Urinary bladder (tissue), 4 donors: ENCODE results near the gene GNAZ. TPM values are rescaled to one million over a fixed set of nuclear protein-coding genes. Genes with fewer than 3 reads are reported as not detected.

Experiments used
- DNase-seq: peaks from one replicate; pipeline ENCODE4 v3.0.0-alpha.2; 2015; ENCODE audit errors: extremely low spot score
- H3K27ac ChIP-seq: one replicate; pipeline ENCODE4 v1.5.1; 2013; ENCODE audit warnings: low read depth, mild to moderate bottlenecking, moderate library complexity
- H3K36me3 ChIP-seq: one replicate; pipeline ENCODE4 v1.6.1; 2013; ENCODE audit warnings: mild to moderate bottlenecking, moderate library complexity; ENCODE audit not compliant: insufficient read depth
- H3K4me1 ChIP-seq: one replicate; pipeline ENCODE4 v1.6.1; 2013; ENCODE audit warnings: mild to moderate bottlenecking, moderate library complexity; ENCODE audit not compliant: insufficient read depth
- H3K4me3 ChIP-seq: one replicate; pipeline ENCODE4 v1.5.1; 2013; ENCODE audit warnings: low read depth, low read length
- WGBS: extraction: QIAGEN DNeasy Blood & Tissue Kit; methylation state at CpG from one replicate; pipeline ENCODE4 v1.1.7; 2013; 5-methylcytosine and 5-hydroxymethylcytosine counted together
- polyA plus RNA-seq: library from polyadenylated mRNA; stranded (reverse); fragments of 200-250 nt; gene quantifications from one replicate; pipeline ENCODE4 v1.2.3, GENCODE V29; 2013
- total RNA-seq: library from RNA; depleted of rRNA; stranded (reverse); fragments of >200 nt; gene quantifications from one replicate; pipeline ENCODE4 v1.2.3, GENCODE V29; 2014
- donor health status: healthy with polysubstance abuse.
- donor health status: healthy.

GNAZ gene
- total and polyA plus RNA-seq, 2 donors, result 5.4 to 12.2 TPM

DNA sequence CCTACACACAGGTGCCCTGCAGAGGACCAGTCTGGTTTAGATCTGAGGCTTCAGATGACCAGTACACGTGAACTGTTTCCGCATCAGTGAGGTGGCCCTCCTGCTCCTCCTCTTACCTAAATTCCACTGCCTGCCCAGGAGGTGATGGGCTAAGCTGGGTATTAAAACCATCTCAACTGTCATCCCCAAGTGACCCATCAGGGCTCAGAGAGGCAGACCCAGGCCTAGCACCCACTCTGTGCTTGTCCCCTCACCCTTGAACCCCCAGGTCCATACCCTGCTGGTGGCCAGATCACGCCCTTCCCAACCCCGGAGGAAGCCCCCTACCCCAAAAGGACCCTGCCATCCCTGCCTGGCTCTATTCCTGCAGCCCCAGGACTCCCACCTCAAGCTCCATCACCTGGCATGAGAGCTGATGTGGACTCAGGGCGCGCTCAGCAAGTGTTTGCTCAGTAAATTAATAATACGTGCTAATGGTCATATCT, 50.1 kb downstream of the GNAZ start:
- DNase-seq, result no peak
- H3K27ac ChIP-seq, result no peak overlapping the region
- H3K4me3 ChIP-seq, result no peak overlapping the region
- no peaks in the 10 kb centered on the region for H3K36me3 ChIP-seq
- 97% methylated on average over 7 of the region's 7 CpGs for WGBS
- no peaks in the 10 kb centered on the region for H3K4me1 ChIP-seq

DNA sequence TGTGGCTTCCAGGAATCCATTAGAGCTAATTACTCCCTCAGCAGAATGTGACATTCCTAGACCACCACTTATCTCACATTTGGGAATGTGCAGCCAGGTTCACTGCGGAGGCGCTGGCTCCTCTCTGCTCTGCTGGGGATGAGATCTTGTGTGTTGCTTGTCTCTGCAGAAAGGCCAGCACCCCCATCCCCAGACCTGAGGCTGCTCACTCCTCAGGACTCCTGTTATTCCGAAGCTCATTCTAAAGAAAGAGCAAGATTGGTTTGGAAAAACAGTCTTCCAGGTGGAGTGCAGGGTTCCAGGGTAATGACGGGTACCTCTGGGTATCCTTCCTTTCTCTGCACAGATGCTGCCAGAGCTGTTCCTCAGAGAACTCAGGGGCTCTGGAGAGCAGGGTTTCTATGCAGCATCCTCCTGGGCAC, 50.7 kb downstream of the GNAZ start:
- Histone ChIP-seq H3K27ac (no peak overlapping the region), H3K36me3 (no peaks in the 10 kb centered on the region), H3K4me1 (no peaks in the 10 kb centered on the region), H3K4me3 (no peak overlapping the region)
- 90% methylated on average over 4 of the region's 4 CpGs for WGBS
- DNase-seq, result no peak

DNA sequence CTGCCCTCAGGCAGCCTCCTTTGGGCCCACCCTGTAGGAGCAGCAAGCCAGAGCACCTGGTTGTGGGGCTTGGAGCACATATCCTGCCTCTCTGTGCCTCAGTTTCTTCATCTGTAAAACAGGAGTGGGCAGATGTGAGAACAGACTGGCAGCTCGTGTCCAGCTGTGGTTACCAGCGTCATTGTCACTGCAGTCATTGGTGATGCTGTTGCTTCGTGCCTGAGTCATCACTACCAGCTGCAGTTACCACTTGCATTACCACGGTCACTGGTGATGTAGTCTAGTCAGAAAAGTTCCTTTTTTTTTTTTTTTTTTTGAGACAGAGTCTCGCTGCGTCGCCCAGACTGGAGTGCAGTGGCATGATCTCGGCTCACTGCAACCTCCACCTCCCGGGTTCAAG, 51.1 kb downstream of the GNAZ start:
- WGBS, result 89% methylated on average over 9 of the region's 9 CpGs
- Histone ChIP-seq H3K4me1 (no peaks in the 10 kb centered on the region), H3K36me3 (no peaks in the 10 kb centered on the region), H3K4me3 (no peak overlapping the region), H3K27ac (no peak overlapping the region)
- no peak for DNase-seq

DNA sequence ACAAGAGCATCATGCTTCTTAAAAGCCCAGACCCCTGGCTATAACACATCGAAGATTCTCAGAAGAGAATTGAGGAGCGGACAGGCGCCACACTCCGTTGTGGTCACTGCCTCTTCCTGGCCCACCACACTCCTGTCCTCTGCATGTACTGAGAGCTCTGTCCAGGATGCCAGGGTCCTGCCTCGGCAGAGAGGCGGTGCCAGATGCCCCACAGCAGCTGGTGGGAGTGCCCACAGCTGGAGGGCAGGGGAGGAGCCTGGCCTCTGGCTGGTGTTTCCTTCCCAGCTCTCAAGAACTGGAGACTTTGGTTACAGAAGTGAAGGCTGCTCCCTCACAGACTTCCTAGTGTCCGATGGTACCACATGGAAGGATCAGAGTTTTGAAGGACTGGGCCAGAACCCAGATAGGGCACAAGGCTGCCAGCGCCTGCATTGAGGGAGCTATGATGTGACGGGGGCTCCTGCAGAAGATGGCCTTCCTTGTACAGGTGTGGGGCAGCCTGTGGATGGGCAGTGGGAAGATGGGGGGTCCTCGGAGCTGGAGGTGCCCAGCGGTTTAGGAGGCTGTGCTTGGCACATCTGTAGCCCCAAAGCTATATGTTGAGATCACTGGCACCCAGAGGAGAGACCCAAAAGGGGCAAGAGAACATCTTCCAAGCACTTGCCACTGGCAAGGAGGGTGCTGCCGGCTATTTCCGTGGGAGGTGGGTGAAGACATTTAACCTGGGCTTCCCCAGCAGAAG, 52.1 kb downstream of the GNAZ start:
- Histone ChIP-seq H3K27ac (no peak overlapping the region), H3K4me1 (no peaks in the 10 kb centered on the region), H3K36me3 (no peaks in the 10 kb centered on the region), H3K4me3 (no peak overlapping the region)
- WGBS, result 85% methylated on average over 13 of the region's 13 CpGs
- DNase-seq, result no peak

DNA sequence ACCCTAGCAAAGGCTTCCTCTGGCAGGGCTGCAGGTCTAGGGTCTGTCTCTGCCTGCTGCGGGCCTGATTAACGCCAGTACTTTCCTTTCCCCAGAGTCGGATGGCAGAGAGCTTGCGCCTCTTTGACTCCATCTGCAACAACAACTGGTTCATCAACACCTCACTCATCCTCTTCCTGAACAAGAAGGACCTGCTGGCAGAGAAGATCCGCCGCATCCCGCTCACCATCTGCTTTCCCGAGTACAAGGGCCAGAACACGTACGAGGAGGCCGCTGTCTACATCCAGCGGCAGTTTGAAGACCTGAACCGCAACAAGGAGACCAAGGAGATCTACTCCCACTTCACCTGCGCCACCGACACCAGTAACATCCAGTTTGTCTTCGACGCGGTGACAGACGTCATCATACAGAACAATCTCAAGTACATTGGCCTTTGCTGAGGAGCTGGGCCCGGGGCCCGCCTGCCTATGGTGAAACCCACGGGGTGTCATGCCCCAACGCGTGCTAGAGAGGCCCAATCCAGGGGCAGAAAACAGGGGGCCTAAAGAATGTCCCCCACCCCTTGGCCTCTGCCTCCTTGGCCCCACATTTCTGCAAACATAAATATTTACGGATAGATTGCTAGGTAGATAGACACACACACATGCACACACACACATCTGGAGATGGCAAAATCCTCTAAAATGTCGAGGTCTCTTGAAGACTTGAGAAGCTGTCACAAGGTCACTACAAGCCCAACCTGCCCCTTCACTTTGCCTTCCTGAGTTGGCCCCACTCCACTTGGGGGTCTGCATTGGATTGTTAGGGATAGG, 52.9 kb downstream of the GNAZ start:
- 93% methylated on average over 26 of the region's 26 CpGs for WGBS
- Histone ChIP-seq H3K4me1 (no peaks in the 10 kb centered on the region), H3K36me3 (no peaks in the 10 kb centered on the region), H3K4me3 (no peak overlapping the region), H3K27ac (no peak overlapping the region)
- no peak for DNase-seq

DNA sequence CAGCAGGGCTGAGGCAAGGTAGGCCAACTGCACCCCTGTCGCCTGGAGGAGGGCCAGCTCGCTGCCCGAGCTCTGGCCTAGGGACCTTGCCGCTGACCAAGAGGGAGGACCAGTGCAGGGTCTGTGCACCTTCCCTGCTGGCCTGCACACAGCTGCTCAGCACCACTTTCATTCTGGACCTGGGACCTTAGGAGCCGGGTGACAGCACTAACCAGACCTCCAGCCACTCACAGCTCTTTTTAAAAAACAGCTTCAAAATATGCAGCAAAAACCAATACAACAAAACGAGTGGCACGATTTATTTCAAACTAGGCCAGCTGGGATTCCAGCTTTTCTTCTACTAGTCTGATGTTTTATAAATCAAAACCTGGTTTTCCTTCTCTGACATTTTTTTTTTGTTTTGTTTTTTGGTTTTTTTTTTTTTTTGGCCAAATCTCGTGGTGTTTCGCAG, 53.5 kb downstream of the GNAZ start:
- Histone ChIP-seq H3K4me1 (no peaks in the 10 kb centered on the region), H3K27ac (no peak overlapping the region), H3K4me3 (no peak overlapping the region), H3K36me3 (no peaks in the 10 kb centered on the region)
- WGBS, result 85% methylated on average over 9 of the region's 9 CpGs
- no peak for DNase-seq

DNA sequence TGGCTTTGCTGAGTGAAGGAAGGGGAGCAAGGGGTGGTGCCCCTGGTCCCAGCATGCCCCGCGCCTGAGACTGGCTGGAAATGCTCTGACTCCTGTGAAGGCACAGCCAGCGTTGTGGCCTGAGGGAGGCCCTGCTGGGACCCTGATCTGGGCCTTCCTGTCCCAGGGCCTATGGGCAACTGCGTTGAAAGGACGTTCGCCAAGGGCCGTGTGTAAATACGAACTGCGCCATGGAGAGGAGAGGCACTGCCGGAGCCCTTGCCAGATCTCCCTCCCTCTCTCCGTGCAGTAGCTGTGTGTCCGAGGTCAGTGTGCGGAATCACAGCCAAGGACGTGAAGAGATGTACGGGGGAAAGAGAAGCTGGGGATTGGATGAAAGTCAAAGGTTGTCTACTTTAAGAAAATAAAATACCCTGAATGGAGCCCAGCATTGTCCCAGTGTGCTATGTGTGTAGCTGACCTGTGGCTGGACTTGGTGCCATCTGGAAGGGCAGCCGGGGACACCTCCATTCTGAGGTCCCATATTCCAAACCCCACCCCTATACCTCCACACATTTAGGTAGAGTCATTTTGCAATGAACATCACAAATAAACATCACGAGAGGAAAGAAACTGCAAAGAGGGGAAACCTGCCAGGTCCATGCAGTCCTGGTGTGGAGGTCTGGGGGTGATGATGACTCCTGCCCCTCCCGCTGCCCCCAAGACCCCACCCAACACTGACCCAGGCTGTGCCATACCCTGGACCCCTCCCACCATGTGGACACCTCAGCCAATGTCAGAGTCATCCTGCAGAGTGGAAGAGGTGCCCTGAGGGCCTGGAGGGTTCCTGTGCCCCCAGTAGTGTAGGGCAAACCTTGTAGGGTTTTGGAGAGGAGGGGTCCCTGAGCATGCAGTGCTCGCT, 54.5 kb downstream of the GNAZ start:
- WGBS, result 66% methylated on average over 19 of the region's 19 CpGs
- H3K36me3 ChIP-seq, result no peaks in the 10 kb centered on the region
- no peak overlapping the region for H3K27ac ChIP-seq
- no peaks in the 10 kb centered on the region for H3K4me1 ChIP-seq
- H3K4me3 ChIP-seq, result no peak overlapping the region
- no peak for DNase-seq

DNA sequence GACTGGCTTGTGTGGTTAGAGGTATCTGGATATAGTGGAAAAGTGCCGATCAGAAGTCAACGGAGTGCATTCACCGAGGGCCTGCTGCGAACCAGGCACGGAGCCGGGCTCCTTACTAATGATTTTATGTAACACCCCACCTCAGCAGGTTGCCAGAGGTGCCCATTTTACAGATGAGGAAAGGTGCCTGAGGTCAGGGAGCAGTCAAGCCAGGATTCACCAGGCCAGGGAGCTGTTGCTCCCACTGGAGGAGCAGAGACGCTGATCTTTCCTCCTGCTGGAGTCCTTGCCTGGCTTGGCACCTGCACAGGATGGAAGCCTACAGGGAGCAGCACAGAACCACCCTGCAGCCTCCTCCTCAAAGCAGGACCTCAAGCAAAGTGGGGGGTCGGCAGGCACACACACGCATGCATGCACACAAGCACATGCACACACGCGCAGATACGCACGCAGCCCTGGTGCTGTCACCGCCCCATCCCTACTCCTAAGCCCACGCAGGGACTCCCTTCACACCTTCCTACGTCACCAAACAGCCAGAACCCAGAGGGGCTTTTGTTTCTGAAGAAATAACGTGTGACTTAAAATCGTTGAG, 55.3 kb downstream of the GNAZ start:
- Histone ChIP-seq H3K36me3 (no peaks in the 10 kb centered on the region), H3K4me1 (no peaks in the 10 kb centered on the region), H3K4me3 (no peak overlapping the region), H3K27ac (no peak overlapping the region)
- 91% methylated on average over 18 of the region's 18 CpGs for WGBS
- no peak for DNase-seq

DNA sequence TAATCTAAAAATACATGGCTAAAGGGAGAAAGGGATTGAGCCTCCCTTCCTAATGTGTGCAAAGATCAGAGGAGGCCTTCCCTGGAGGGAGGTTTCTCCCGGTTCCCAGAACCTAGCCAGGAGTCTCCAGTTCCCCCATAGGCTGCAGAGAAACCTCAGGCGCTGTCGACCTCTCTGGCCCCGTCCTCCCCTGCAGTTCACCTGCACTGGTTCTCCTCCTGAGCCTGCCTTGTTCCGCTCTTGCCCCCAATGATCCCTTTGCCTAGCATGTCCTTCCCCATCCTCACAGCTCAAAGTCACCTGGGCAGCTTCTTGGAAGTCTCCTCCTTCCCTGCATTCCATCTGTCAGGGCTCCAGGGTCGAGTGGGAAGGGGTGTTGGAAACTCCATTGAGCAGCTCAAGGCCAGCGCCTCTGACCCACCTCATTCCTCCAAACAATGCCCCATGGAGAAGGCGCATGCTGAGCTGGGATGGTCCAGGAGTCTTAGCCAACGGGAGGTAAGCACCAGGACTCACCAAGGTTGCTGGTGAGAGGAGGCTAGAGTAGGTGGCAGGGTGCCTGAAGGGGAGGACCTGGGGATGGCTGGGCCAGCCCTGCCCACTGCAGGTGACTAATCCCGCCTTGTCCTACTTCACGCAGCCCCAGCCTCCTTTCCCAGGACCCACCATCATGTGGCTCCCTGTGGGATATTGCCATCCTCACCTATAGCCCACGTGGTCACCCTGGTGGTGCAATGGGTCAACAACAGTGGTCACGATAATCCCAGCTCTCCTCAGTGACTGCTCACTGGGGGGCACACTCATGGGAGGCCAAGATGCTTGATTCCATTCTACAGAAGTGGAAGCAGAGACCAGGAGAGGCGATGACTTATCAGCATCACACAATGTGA, 56.1 kb downstream of the GNAZ start:
- Histone ChIP-seq H3K36me3 (no peaks in the 10 kb centered on the region), H3K27ac (no peak overlapping the region), H3K4me3 (no peak overlapping the region), H3K4me1 (no peaks in the 10 kb centered on the region)
- no peak for DNase-seq
- 87% methylated on average over 14 of the region's 14 CpGs for WGBS

DNA sequence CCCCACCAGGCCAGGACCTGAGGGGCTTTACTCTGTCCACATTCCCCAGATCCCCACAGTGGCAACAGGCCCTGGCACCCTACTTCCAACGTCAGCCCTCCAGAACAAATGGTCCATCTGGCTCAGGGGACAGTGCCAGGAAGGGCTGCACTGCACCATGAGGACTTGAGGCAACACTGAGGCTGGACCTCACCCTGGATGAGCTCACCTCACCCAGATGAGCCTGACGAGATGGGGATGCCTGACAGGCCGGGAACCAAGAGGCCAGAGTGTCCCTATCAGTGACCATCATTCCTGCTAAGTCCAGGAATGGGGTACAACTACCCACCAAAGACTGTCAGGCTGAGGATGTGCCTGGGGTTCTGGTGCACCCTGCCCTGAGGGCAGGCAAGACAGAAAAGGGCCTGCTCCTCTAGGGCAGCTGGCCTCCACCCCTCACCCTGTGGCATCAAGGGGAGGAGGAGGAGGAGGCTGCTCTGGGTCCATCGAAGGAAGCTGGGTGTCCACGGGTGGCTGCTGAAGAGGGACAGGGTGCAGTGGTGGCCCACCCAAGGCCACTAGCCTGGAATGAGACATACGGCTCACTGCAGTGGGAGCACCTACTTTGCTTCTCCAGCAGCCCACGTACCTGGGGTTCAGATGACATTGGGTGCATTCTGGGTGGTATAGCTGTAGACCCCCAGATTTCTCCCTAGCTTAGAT, 56.9 kb downstream of the GNAZ start:
- WGBS, result 91% methylated on average over 7 of the region's 7 CpGs
- no peaks in the 10 kb centered on the region for H3K36me3 ChIP-seq
- no peak overlapping the region for H3K27ac ChIP-seq
- H3K4me1 ChIP-seq, result no peaks in the 10 kb centered on the region
- no peak overlapping the region for H3K4me3 ChIP-seq
- DNase-seq, result no peak

DNA sequence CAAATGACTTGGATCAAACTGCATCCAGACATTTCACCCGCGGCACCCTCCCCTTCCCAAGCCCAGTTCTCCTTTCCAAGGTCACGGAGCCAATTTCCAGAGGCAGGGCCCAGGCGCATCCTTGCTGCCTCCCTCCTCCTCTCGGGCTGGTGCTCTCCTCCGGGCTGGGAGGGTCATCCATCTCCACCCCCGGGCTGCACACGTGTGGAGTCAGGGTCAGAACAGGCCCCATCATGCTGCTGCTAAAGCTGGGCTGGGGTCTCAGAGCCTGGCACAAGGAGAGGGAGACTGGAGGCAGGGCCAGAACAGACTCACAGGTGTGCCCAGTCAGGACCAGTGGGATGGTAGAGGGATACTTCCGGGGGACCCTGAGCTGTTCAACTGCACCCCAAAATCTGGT, 57.5 kb downstream of the GNAZ start:
- DNase-seq, result no peak
- no peaks in the 10 kb centered on the region for H3K36me3 ChIP-seq
- H3K27ac ChIP-seq, result no peak overlapping the region
- WGBS, result 79% methylated on average over 9 of the region's 9 CpGs
- no peaks in the 10 kb centered on the region for H3K4me1 ChIP-seq
- H3K4me3 ChIP-seq, result no peak overlapping the region
